ENCODE data around the gene GPR108.

Gene GPR108

GRCh38 chr19:6700586-6701316 lies 36.6 kb downstream of the GPR108 start:
- no peak for DNase-seq

GRCh38 chr19:6699935-6700334 lies 37.4 kb downstream of the GPR108 start:
- DNase-seq: no peak

DNA sequence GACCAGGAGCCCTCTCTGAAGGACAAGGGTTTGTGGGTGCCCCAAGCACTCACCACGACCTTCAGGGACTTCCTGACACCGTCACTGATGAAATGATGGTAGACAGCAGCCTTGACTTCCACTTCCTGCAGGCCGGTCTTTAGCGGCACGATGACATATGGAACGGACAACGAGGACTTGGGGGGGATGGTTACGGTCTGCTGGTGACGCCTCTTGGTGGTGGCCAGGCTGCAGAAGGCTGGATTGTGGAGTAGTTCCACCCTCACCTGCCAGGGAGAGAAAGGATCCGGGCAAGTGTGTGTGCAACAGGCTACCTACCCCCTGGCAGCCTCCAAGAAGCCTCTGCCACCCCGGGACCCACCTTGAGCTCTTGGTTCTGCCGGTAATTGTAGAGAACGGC lies 40.1 kb downstream of the GPR108 start:
- no peak for DNase-seq

- DNase-seq: no peak
Observed at GRCh38 chr19:6696239-6696820, 41.0 kb downstream of the GPR108 start.

- DNase-seq: no peak
Observed at GRCh38 chr19:6694147-6694815, 43.1 kb downstream of the GPR108 start.

GRCh38 chr19:6693681-6694080 lies 43.7 kb downstream of the GPR108 start:
- DNase-seq: no peak

- DNase-seq: no peak
Observed at GRCh38 chr19:6693056-6693471, 44.3 kb downstream of the GPR108 start.

DNA sequence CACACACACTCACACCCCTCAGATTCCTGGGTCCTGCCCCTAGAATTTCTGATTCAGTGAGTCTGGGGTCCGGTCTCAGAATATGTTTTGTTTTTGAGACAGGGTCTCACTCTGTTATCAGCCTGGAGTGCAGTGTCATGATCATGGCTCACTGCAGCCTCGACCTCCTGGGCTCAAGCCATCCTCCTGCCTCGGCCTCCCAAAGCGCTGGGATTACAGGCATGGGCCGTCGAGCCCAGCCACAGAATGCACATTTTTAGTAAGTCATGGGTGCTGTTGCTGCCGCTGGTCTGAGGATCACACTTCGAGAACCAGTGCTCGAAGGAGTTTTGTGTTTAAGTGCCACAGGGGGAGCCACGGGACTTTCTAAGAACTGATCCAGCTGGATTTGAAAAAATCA lies 45.4 kb downstream of the GPR108 start:
- no peak for DNase-seq

- DNase-seq: no peak
Observed at GRCh38 chr19:6691342-6691741, 46.0 kb downstream of the GPR108 start.

GRCh38 chr19:6690160-6690885 lies 47.1 kb downstream of the GPR108 start:
- DNase-seq: no peak

- DNase-seq: no peak
Observed at GRCh38 chr19:6687114-6687513, 50.3 kb downstream of the GPR108 start.

DNA sequence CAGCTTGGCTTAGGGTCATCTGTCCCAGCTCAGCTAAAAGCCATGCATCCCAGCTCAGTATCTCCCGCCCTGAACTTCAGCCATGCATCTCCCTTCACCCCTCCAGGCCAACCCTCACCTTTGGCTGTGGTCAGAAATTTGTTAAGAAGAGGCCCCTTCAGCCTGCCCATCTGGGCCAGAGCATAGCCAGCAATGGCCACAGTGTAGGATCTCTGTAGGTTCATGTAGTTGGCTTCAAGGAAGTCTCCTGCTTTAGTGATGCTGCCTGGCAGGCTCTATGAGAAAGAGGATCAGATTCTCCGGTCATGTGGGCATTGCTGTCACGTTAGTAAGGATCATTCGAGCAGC lies 50.8 kb downstream of the GPR108 start:
- no peak for DNase-seq

GRCh38 chr19:6685962-6686627 lies 51.3 kb downstream of the GPR108 start:
- DNase-seq: no peak

GRCh38 chr19:6685482-6685881 lies 51.9 kb downstream of the GPR108 start:
- no peak for DNase-seq

- DNase-seq: no peak
Observed at GRCh38 chr19:6683971-6684370, 53.4 kb downstream of the GPR108 start.

GRCh38 chr19:6682607-6683128 lies 54.7 kb downstream of the GPR108 start:
- DNase-seq: no peak

GRCh38 chr19:6680141-6680540 lies 57.2 kb downstream of the GPR108 start:
- no peak for DNase-seq
